GM18507 (cell line): Measurements from ENCODE around the gene UBASH3B.

Source experiments
- DNase-seq: peaks from one replicate; pipeline ENCODE4 v3.0.0; 2011; ENCODE audit warnings: low read depth; ENCODE audit not compliant: insufficient read length; ENCODE audit errors: extremely low spot score
- FAIRE-seq: peaks from 2 replicates; lab custom pipeline; 2011; peaks lifted over from hg19 to GRCh38; lab: Jason Lieb, UNC

Gene UBASH3B

GRCh38 chr11:122745111-122745510 lies 89.6 kb downstream of the UBASH3B start:
- no peak for DNase-seq
- FAIRE-seq = no peak

DNA sequence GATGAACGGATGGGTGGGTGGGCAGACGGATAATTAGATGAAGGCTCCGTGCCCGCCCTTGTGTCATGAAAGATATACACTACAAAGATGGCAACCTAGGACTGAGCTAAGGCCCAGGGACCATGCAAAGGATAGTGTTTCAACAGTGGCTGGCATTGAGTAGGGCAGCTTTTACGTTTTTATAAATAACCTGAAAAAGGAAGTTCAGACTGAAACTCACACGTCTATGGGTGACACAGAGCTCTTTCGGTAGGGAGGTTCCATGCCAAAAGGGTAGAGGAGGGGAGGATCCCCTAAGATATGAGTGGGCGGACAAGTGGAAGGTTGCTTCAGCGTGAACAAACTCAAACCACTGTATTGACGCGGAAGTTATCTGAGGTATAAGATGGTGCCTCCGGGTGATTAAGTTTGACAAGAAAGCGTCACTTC lies 90.5 kb downstream of the UBASH3B start:
- peak; percentile 61 for DNase-seq

DNA sequence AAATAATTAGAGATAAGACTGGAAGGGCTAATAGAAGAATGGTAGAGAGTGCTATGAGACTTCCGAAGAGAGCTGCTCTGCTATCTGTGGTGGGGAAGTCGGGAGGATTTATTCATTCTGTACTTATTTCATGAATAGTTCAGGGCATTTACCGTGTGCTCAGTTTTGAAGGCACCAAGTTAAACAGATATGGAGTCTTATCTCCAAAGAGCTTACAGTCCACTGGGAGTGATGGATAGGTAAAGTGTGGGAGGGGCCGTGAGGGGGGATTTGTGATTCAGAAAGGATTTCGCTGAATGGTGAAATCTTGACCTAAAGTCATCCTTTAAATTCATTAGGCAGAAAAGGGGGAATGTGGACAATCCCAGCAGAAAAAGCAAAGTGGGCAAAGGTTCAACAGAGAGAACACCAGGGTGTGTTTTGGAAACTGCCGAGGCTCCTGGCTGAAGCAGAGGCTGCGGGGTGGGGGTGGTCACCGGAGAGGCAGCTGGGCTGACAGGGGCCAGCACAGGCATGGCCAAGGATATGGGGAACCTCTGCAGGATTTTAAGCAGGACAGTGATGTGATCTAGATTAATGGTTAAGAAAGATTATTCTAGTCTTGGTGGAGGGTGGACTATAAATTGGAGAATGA lies 91.2 kb downstream of the UBASH3B start:
- FAIRE-seq = no peak
- no peak for DNase-seq

More for the DNA sequence above, 90.5 kb downstream of the UBASH3B start:
- peak; percentile 97 for FAIRE-seq

DNA sequence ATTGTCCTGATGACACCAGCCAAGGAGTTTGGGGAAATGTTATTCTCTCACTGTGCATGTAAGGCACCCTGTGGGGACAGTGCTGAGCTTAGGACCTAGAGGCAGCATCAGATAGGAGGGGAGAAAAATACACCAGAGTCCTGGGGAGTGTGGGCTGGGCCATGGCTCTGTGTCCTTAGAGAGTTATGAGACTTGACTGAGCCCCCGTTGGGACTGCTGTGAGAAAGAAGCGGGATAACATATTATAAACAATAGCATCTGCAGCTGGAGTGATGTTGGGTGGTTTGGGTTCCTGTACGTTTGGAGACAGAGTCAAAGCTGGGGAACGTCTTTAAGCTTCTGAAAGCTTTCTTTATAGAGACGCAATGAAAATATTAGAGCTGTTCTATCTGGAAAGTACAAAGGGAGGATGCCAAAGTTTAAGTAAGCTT lies 91.8 kb downstream of the UBASH3B start:
- DNase-seq = no peak
- FAIRE-seq = no peak

GRCh38 chr11:122749005-122749687 lies 93.6 kb downstream of the UBASH3B start:
- DNase-seq (peak; percentile 33), FAIRE-seq (peak; percentile 95)

- FAIRE-seq = no peak
Observed at GRCh38 chr11:122750049-122750448, 94.5 kb downstream of the UBASH3B start.

GRCh38 chr11:122751292-122752070 lies 96.0 kb downstream of the UBASH3B start:
- no peak for FAIRE-seq
- DNase-seq = no peak

More at GRCh38 chr11:122750049-122750448, 94.5 kb downstream of the UBASH3B start:
- DNase-seq = no peak

GRCh38 chr11:122754028-122754427 lies 98.5 kb downstream of the UBASH3B start:
- DNase-seq = no peak
- no peak for FAIRE-seq

GRCh38 chr11:122754553-122755322 lies 99.2 kb downstream of the UBASH3B start:
- peak; percentile 59 for FAIRE-seq

GRCh38 chr11:122755409-122755808 lies 99.9 kb downstream of the UBASH3B start:
- no peak for FAIRE-seq
- DNase-seq = no peak

More at GRCh38 chr11:122754553-122755322, 99.2 kb downstream of the UBASH3B start:
- no peak for DNase-seq

DNA sequence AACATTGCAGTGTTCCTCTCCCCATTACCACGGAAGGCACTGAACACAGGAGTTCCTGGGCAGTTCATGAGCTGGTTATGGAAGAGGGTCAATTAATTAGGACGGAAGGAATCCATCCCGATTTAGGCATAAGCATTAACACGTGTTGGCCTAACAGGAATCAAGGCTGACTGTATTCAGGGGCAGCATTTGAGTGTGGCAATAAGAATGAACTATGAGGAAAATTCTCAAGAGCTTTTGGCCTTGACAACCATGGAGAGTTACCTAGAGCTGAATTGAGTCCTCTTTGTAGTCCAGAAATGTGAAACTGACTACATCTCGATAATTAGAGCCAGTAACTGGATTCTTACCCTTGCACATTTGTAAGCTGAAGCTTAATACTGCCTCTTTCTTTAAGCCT lies 100.4 kb downstream of the UBASH3B start:
- FAIRE-seq = no peak

DNA sequence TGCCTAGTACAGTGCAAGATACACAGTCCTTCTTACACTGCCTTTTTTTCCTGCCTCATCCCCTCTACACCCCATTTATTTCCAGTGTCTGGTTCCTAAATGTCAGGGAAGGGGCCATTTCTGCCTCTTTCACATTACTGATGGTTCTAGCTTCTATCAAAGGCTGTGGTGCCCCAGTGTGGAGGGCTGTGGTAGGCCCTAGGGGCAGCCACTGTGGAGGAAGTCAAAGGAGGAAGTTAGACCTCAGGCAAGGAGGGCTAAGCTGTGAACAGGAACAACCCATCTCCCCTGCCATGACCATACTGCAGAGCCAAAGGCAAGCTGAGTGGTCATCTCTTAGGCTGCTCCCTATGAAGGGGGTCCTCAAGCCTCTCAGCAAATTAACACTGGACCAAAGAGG lies 100.9 kb downstream of the UBASH3B start:
- peak; percentile 20 for DNase-seq
- FAIRE-seq = peak; percentile 63

More for the DNA sequence above, 100.4 kb downstream of the UBASH3B start:
- no peak for DNase-seq

GRCh38 chr11:122757201-122757600 lies 101.7 kb downstream of the UBASH3B start:
- no peak for FAIRE-seq

DNA sequence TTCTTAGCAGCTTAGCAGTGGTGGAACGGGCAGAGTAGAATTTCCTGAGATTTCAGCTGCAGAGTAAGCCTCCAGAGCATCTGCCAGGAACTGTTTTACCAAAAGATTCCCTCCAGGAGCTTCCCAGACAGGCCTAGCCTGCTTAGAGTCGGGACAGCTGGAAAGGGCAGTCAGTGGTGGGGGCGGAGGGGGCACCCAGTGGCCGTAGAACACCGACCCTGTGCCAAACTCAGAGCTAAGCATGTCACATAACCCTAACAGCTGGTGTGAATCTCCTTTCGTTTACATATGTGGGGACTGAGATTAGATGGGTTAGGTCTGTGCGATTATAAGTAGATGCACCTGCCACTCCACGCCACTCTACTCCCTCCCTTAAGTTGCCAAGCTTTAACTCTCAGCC lies 102.8 kb downstream of the UBASH3B start:
- DNase-seq (no peak), FAIRE-seq (no peak)

More at GRCh38 chr11:122757201-122757600, 101.7 kb downstream of the UBASH3B start:
- DNase-seq = no peak

DNA sequence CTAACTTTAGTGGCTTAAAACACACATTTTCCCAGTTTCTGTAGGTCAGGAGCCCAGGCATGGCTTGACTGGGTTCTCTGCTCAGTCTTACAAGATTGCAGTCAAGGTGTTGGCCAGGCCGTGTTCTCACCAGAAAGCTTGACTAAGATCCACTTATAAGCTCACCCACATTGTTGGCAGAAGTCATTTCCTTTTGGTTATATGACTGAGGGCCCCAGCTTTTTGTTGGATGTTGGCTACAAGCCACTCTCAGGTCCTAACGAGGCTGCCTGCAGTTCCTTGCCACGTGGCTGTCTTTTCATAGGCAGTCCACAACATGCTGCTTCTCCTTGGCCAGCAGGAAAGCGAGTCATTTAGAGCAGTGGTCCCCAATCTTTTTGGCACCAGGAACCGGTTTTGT lies 103.5 kb downstream of the UBASH3B start:
- FAIRE-seq = no peak
- no peak for DNase-seq

DNA sequence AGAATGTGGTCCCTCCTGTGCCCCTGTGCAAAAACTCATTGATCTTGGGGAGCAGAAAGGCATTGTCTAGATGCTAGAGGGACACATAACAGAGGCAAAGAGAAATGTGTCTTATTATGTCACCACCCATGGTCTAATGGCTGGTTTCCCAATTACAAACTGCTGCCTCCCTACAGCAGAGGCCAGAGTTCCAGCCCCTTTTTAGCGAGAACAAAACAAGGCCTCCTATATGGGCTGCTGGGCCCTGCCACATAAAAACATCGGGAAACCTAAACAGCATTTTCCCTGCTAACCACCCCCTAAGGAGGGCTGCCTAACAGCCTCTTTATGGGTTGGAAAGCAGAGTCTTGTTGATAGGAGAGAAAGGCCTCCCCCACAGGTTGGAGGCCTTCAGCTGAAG lies 107.6 kb downstream of the UBASH3B start:
- no peak for FAIRE-seq

DNA sequence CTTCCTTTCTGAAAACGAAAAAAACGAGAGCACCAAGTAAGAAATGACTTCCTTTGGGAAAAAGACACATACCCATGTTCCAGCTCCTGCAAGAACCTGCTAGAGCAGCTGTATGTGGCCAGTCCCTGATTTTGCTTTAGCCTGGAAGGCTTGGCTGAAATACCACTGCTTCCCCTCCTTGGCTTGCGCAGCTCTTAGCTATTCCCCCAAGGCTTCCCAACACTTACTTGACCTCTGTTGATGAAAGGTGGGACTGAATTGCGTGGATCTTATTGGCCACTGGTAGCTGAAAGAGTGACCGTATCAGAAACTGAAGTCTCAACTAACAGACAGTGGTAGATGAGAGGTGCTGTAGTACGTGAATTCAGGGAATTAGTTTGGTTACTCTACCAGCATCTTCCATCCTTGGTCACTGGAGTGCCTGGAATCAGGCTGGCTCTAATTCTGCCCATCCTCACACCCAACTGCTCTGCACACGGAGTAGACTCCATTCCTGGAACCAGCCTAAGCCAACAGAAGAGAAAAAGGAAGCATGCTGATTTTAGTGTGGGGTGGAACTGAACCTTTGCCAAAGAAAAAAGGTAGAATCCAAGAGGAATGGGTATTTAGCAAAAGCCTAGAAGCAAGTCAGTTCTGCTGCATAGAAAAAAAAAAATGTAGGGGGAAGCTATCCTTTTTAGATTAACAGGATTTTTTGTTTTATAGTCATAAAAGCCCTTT lies 109.0 kb downstream of the UBASH3B start:
- DNase-seq (no peak), FAIRE-seq (no peak)

More for the DNA sequence above, 107.6 kb downstream of the UBASH3B start:
- no peak for DNase-seq

DNA sequence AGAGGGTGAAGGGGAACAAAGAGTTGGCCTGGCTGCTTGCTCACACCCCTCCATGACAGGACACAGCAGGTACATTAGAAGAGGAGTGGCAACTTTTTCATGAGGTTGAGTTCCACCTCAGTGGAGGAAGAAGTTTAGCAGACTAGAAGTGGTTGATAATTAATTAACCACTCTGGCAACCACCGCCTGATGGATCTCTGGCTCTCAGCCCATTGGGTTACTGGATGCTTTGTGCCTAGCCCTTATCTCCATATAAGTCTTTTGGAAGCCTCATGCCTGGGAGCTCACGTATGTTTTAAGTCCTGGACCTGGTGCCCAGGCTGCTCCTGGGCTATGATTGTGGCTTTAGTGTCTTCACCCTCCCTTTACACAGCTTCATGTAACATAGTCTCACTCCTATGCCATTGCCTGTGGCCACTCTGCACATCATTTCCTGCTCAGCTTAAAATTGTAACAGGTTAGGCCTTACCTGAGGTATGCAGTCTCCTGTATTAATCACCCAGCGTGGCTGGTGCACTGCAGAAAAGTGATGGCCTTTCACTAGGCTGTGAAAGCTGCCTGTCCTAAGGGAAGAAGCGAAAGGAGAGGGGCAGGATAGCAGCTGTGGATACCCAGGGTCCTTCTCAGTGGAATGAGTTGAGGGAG lies 110.1 kb downstream of the UBASH3B start:
- FAIRE-seq = no peak
- DNase-seq = no peak
